SK-N-MC (cell line): ENCODE measurements around the gene FOXO6.

ENCODE experiments used
- EZH2 ChIP-seq: fragments of 200-600 bp; sonication (generic); IDR thresholded peaks from one replicate; pipeline ENCODE4 v1.6.1; 2017; ENCODE audit warnings: antibody characterized with exemption
- POLR2AphosphoS5 ChIP-seq: IDR thresholded peaks from 2 replicates; pipeline ENCODE4 v1.6.1; 2012; ENCODE audit warnings: mild to moderate bottlenecking, low read depth, low read length, borderline replicate concordance

DNA sequence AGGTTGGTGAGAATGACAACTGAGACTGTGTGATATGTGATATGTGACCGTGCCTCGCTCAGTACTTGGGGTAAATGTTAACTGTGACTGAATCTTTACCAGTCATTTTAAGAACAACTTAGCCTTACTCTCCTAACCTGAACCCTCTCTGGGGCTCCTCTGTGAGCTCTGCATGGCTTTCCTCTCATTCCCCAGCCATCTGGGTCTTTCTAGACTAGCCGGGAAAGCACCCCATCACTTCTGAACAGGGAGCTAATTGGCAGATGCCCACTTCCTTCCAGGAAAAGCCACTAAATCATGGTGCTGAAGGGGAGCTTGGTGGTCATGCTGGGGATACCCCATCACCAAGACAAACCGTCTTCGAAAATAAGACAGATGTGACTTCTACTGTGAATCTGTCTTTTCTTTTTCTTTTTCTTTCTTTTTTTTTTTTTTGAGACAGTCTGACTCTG lies 16.5 kb upstream of the FOXO6 start:
- TF ChIP-seq EZH2 (no peak), POLR2AphosphoS5 (no peak)
